Measurements from ENCODE around the gene ZNF511.

DNA sequence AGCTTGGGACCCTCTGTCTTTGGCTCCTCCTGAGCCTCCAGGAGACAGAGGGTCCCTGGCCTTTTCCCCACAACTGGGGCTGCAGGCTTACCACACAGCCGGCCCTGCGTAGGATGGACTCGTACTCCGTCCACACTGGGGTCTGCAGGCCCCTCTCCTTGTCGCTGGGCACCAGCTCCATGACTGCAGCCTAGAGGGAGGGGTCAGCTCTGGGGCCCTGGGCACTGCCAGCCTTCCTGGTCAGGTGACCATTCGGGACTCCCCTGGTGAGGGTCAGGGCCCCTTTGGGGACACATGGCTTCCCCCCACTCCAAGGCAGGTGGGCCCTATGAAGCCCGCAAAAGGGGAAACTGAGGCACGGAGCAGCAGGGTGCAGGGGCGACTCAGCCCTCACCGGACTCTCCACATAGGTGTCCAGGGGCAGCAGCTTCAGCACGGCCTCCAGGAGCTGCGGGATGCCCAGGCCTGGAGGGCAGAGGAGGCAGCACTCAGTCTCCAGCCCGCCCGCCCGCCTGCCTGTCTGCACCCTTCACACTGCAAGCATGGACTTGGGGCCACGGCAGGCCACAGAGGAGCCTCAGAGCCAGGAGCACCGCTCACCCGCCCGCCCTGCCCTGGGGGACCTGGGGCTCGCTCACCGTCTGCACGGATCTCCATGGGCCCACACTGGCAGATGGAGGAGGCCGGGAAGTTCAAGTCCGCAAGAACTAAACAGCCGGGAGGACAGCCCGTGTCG is 48.0 kb downstream of the ZNF511 start:
- TF ChIP-seq, protein P1, sequence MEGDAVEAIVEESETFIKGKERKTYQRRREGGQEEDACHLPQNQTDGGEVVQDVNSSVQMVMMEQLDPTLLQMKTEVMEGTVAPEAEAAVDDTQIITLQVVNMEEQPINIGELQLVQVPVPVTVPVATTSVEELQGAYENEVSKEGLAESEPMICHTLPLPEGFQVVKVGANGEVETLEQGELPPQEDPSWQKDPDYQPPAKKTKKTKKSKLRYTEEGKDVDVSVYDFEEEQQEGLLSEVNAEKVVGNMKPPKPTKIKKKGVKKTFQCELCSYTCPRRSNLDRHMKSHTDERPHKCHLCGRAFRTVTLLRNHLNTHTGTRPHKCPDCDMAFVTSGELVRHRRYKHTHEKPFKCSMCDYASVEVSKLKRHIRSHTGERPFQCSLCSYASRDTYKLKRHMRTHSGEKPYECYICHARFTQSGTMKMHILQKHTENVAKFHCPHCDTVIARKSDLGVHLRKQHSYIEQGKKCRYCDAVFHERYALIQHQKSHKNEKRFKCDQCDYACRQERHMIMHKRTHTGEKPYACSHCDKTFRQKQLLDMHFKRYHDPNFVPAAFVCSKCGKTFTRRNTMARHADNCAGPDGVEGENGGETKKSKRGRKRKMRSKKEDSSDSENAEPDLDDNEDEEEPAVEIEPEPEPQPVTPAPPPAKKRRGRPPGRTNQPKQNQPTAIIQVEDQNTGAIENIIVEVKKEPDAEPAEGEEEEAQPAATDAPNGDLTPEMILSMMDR (IDR thresholded peaks at IDR 0.05; ENCODE audit: low read depth, low read length, poor library complexity, severe bottlenecking) = no peak
- no peak for TF ChIP-seq EZH2phosphoT487 (IDR thresholded peaks at IDR 0.05; ENCODE audit: borderline replicate concordance, low read length)

Measured in DOHH2 (cell line).